ENCODE measurements around the gene NOXRED1.

GRCh38 chr14:77377502-77377844 lies 45.9 kb downstream of the NOXRED1 start:
- TF ChIP-seq, protein P1, sequence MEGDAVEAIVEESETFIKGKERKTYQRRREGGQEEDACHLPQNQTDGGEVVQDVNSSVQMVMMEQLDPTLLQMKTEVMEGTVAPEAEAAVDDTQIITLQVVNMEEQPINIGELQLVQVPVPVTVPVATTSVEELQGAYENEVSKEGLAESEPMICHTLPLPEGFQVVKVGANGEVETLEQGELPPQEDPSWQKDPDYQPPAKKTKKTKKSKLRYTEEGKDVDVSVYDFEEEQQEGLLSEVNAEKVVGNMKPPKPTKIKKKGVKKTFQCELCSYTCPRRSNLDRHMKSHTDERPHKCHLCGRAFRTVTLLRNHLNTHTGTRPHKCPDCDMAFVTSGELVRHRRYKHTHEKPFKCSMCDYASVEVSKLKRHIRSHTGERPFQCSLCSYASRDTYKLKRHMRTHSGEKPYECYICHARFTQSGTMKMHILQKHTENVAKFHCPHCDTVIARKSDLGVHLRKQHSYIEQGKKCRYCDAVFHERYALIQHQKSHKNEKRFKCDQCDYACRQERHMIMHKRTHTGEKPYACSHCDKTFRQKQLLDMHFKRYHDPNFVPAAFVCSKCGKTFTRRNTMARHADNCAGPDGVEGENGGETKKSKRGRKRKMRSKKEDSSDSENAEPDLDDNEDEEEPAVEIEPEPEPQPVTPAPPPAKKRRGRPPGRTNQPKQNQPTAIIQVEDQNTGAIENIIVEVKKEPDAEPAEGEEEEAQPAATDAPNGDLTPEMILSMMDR (IDR thresholded peaks at IDR 0.05; ENCODE audit: insufficient read depth, low read length, poor library complexity, severe bottlenecking): no peak
- TF ChIP-seq EZH2phosphoT487 (conservative IDR thresholded peaks at IDR 0.05; ENCODE audit: low read length): no peak

All from SU-DHL-6 (cell line).